Memory B cell (primary cell): ENCODE measurements around the gene RNF7.
"Not testable (repeated sequence)": the region's sequence is repeated elsewhere in the genome, so short reads cannot be mapped to it uniquely, and the experiment has no call there.

Source experiments
- ATAC-seq: fragments of 150-1000 bp; cut with Tn5 transposase; 2 replicates; pipeline ENCODE4 v1.10.0; 2021; ENCODE audit warnings: low read depth, mild to moderate bottlenecking, moderate library complexity
- DNase-seq, 2 donors: peaks; one replicate each; pipeline ENCODE4 v3.0.0; 2022; ENCODE audit warnings: low spot score in 2 of 2
- H3K27ac Mint-ChIP-seq: one replicate; pipeline ENCODE4 v1.8.0; 2022; ENCODE audit warnings: mild to moderate bottlenecking, moderate library complexity, mixed read lengths
- H3K27me3 Mint-ChIP-seq: one replicate; pipeline ENCODE4 v1.8.0; 2022; ENCODE audit warnings: mixed read lengths
- H3K36me3 Mint-ChIP-seq: one replicate; pipeline ENCODE4 v1.8.0; 2022; ENCODE audit warnings: mild to moderate bottlenecking, mixed read lengths
- H3K4me1 Mint-ChIP-seq: one replicate; pipeline ENCODE4 v1.8.0; 2022; ENCODE audit warnings: mixed read lengths
- H3K4me3 Mint-ChIP-seq: one replicate; pipeline ENCODE4 v1.8.0; 2022; ENCODE audit warnings: mild to moderate bottlenecking, moderate library complexity, mixed read lengths
- H3K9me3 Mint-ChIP-seq: one replicate; pipeline ENCODE4 v1.8.0; 2022; ENCODE audit warnings: mixed read lengths

The RNF7 gene

GRCh38 chr3:141746962-141747361 lies 8.9 kb downstream of the RNF7 start:
- ATAC-seq (no peak), DNase-seq (no peak)
- H3K27me3 Mint-ChIP-seq, result no peaks in the 10 kb centered on the region
- no peaks in the 10 kb centered on the region for H3K9me3 Mint-ChIP-seq
- H3K4me1 Mint-ChIP-seq, result peaks cover 2% of the 10 kb centered on the region
- H3K4me3 Mint-ChIP-seq, result no peak overlapping the region
- peaks cover 12% of the 10 kb centered on the region for H3K36me3 Mint-ChIP-seq
- H3K27ac Mint-ChIP-seq, result no peak overlapping the region

- no peak overlapping the region for H3K4me3 Mint-ChIP-seq
- DNase-seq (no peak), ATAC-seq (no peak)
- H3K36me3 Mint-ChIP-seq, result peaks cover 5% of the 10 kb centered on the region
- no peaks in the 10 kb centered on the region for H3K4me1 Mint-ChIP-seq
- H3K27ac Mint-ChIP-seq, result no peak overlapping the region
- H3K27me3 Mint-ChIP-seq, result no peaks in the 10 kb centered on the region
- H3K9me3 Mint-ChIP-seq, result no peaks in the 10 kb centered on the region
These were observed 15.3 kb downstream of the RNF7 start for GRCh38 chr3:141753399-141753798.

GRCh38 chr3:141754032-141754431 lies 15.9 kb downstream of the RNF7 start:
- Mint-ChIP-seq H3K36me3 (peaks cover 5% of the 10 kb centered on the region), H3K4me3 (no peak overlapping the region), H3K27me3 (no peaks in the 10 kb centered on the region), H3K4me1 (no peaks in the 10 kb centered on the region), H3K27ac (no peak overlapping the region), H3K9me3 (no peaks in the 10 kb centered on the region)
- no peak for ATAC-seq
- no peak for DNase-seq

- H3K4me1 Mint-ChIP-seq, H3K9me3 Mint-ChIP-seq, DNase-seq, H3K4me3 Mint-ChIP-seq, ATAC-seq, H3K36me3 Mint-ChIP-seq, H3K27me3 Mint-ChIP-seq, H3K27ac Mint-ChIP-seq: not testable (repeated sequence)
These were observed 24.5 kb downstream of the RNF7 start for GRCh38 chr3:141762552-141762951.

GRCh38 chr3:141763088-141763750 lies 25.1 kb downstream of the RNF7 start, which contains the start of gene GRK7:
Gene GRK7, plus strand, starts transcription at chr3:141763408. Its CDS starts 14,877 bp downstream, at chr3:141778285.
- Mint-ChIP-seq H3K27me3 (no peaks in the 10 kb centered on the region), H3K27ac (no peak within 1 kb of the TSS), H3K4me1 (no peaks in the 10 kb centered on the region), H3K4me3 (no peak within 1 kb of the TSS), H3K36me3 (no peaks in the 10 kb centered on the region), H3K9me3 (no peaks in the 10 kb centered on the region)
- DNase-seq (no peak), ATAC-seq (no peak)

- no peaks in the 10 kb centered on the region for H3K9me3 Mint-ChIP-seq
- H3K36me3 Mint-ChIP-seq, result peaks cover 3% of the 10 kb centered on the region
- peaks cover 3% of the 10 kb centered on the region for H3K27me3 Mint-ChIP-seq
- no peak for ATAC-seq
- DNase-seq, result no peak
- H3K4me3 Mint-ChIP-seq, result no peak overlapping the region
- H3K4me1 Mint-ChIP-seq, result no peaks in the 10 kb centered on the region
- H3K27ac Mint-ChIP-seq, result no peak overlapping the region
These were observed 25.9 kb downstream of the RNF7 start for GRCh38 chr3:141764045-141764444.

- no peak for ATAC-seq
- Mint-ChIP-seq H3K27me3 (peaks cover 3% of the 10 kb centered on the region), H3K27ac (no peak overlapping the region)
These were observed 26.4 kb downstream of the RNF7 start for GRCh38 chr3:141764465-141764864.

GRCh38 chr3:141764986-141765385 lies 26.9 kb downstream of the RNF7 start:
- DNase-seq (no peak), ATAC-seq (no peak)
- H3K36me3 Mint-ChIP-seq, result peaks cover 3% of the 10 kb centered on the region
- peaks cover 3% of the 10 kb centered on the region for H3K27me3 Mint-ChIP-seq
- H3K4me3 Mint-ChIP-seq, result no peak overlapping the region
- H3K27ac Mint-ChIP-seq, result no peak overlapping the region
- no peaks in the 10 kb centered on the region for H3K9me3 Mint-ChIP-seq
- no peaks in the 10 kb centered on the region for H3K4me1 Mint-ChIP-seq

More at GRCh38 chr3:141764465-141764864, 26.4 kb downstream of the RNF7 start:
- H3K9me3 Mint-ChIP-seq, result no peaks in the 10 kb centered on the region
- no peak for DNase-seq
- H3K4me3 Mint-ChIP-seq, result no peak overlapping the region
- H3K4me1 Mint-ChIP-seq, result no peaks in the 10 kb centered on the region
- H3K36me3 Mint-ChIP-seq, result peaks cover 3% of the 10 kb centered on the region

- no peak for ATAC-seq
- Mint-ChIP-seq H3K27me3 (peaks cover 5% of the 10 kb centered on the region), H3K4me3 (no peak overlapping the region), H3K4me1 (no peaks in the 10 kb centered on the region), H3K36me3 (peaks cover 3% of the 10 kb centered on the region), H3K9me3 (no peaks in the 10 kb centered on the region), H3K27ac (no peak overlapping the region)
- no peak for DNase-seq
These were observed 29.0 kb downstream of the RNF7 start for GRCh38 chr3:141767066-141767465.

- peaks cover 3% of the 10 kb centered on the region for H3K36me3 Mint-ChIP-seq
- ATAC-seq, result no peak
- no peak overlapping the region for H3K4me3 Mint-ChIP-seq
- H3K4me1 Mint-ChIP-seq, result no peaks in the 10 kb centered on the region
- H3K9me3 Mint-ChIP-seq, result no peaks in the 10 kb centered on the region
- peaks cover 5% of the 10 kb centered on the region for H3K27me3 Mint-ChIP-seq
- no peak overlapping the region for H3K27ac Mint-ChIP-seq
- DNase-seq, result no peak
These were observed 31.3 kb downstream of the RNF7 start for GRCh38 chr3:141769221-141769894.

GRCh38 chr3:141773676-141774075 lies 35.6 kb downstream of the RNF7 start:
- Mint-ChIP-seq H3K27ac (no peak overlapping the region), H3K9me3 (no peaks in the 10 kb centered on the region), H3K27me3 (peaks cover 3% of the 10 kb centered on the region), H3K36me3 (peaks cover under 1% of the 10 kb centered on the region), H3K4me3 (no peak overlapping the region), H3K4me1 (no peaks in the 10 kb centered on the region)
- ATAC-seq (no peak), DNase-seq (no peak)

- H3K27ac Mint-ChIP-seq, result no peak overlapping the region
- peaks cover 3% of the 10 kb centered on the region for H3K27me3 Mint-ChIP-seq
- H3K4me3 Mint-ChIP-seq, result no peak overlapping the region
- H3K9me3 Mint-ChIP-seq, result no peaks in the 10 kb centered on the region
- ATAC-seq (no peak), DNase-seq (no peak)
- H3K4me1 Mint-ChIP-seq, result no peaks in the 10 kb centered on the region
- H3K36me3 Mint-ChIP-seq, result no peaks in the 10 kb centered on the region
These were observed 38.3 kb downstream of the RNF7 start for GRCh38 chr3:141776376-141776775.

- Mint-ChIP-seq H3K27ac (no peak overlapping the region), H3K36me3 (no peaks in the 10 kb centered on the region), H3K4me1 (no peaks in the 10 kb centered on the region), H3K4me3 (no peak overlapping the region), H3K27me3 (peaks cover 3% of the 10 kb centered on the region), H3K9me3 (no peaks in the 10 kb centered on the region)
- DNase-seq (no peak), ATAC-seq (no peak)
These were observed 38.8 kb downstream of the RNF7 start for GRCh38 chr3:141776885-141777284.

- Mint-ChIP-seq H3K27me3 (peaks cover 6% of the 10 kb centered on the region), H3K9me3 (no peaks in the 10 kb centered on the region), H3K4me3 (no peak overlapping the region), H3K4me1 (no peaks in the 10 kb centered on the region), H3K36me3 (no peaks in the 10 kb centered on the region), H3K27ac (no peak overlapping the region)
- no peak for DNase-seq
- no peak for ATAC-seq
These were observed 40.1 kb downstream of the RNF7 start for GRCh38 chr3:141777957-141778813.
